PC-9 (cell line): Measurements from ENCODE around the gene SCGB3A2. TPM values are rescaled to one million over a fixed set of nuclear protein-coding genes. Genes with fewer than 3 reads are reported as not detected.

Experiments
- BruUV-seq: library from RNA; stranded (reverse); fragments of 400-500 nt; replicated peaks from 2 replicates; lab custom pipeline; 2021; lab: Mats Ljungman, UMichigan
- CTCF ChIA-PET: fragments of 300-600 bp; sonication (Branson Sonifier 250); formaldehyde crosslinking; loops from one replicate; lab custom pipeline; 2022; ENCODE audit warnings: antibody characterized with exemption; lab: Charles Lee
- POLR2A ChIA-PET: fragments of 300-600 bp; sonication (Branson Sonifier 250); formaldehyde crosslinking; loops from one replicate; lab custom pipeline; 2022; ENCODE audit warnings: antibody characterized with exemption; ENCODE audit not compliant: unreplicated experiment; lab: Charles Lee
- DNase-seq, 2 experiments: peaks; one replicate each; pipeline versions ENCODE4 v3.0.0 to v3.0.0-alpha.2; 2015 to 2022; ENCODE audit warnings: mixed read lengths in 1 of 2
- H2AFZ ChIP-seq: fragments of 200-600 bp; sonication (generic); 2 replicates; pipeline ENCODE4 v1.8.1; 2017; ENCODE audit warnings: antibody characterized with exemption
- H3F3A ChIP-seq: fragments of 200-600 bp; sonication (generic); 2 replicates; pipeline ENCODE4 v1.8.1; 2017; ENCODE audit warnings: antibody characterized with exemption, mild to moderate bottlenecking, low read depth; ENCODE audit not compliant: insufficient read depth
- H3K27ac ChIP-seq: fragments of 200-600 bp; sonication (generic); 2 replicates; pipeline ENCODE4 v1.6.1; 2016; ENCODE audit warnings: mixed run types
- H3K27me3 ChIP-seq: fragments of 200-600 bp; sonication (generic); 2 replicates; pipeline ENCODE4 v1.6.1; 2016; ENCODE audit warnings: low read depth, mixed run types; ENCODE audit not compliant: insufficient read depth
- H3K36me3 ChIP-seq: fragments of 200-600 bp; sonication (generic); 2 replicates; pipeline ENCODE4 v1.6.1; 2016; ENCODE audit warnings: low read depth, mixed run types
- H3K4me1 ChIP-seq: fragments of 200-600 bp; sonication (generic); replicated peaks from 2 replicates; pipeline ENCODE4 v1.6.1; 2016; ENCODE audit warnings: mixed run types; ENCODE audit not compliant: insufficient read depth
- H3K4me2 ChIP-seq: fragments of 200-600 bp; sonication (generic); 2 replicates; pipeline ENCODE4 v1.6.1; 2017; ENCODE audit warnings: mixed run types
- H3K4me3 ChIP-seq: fragments of 200-600 bp; sonication (generic); 2 replicates; pipeline ENCODE4 v1.6.1; 2016; ENCODE audit warnings: mixed run types
- H3K79me2 ChIP-seq: fragments of 200-600 bp; sonication (generic); 2 replicates; pipeline ENCODE4 v1.6.1; 2017; ENCODE audit warnings: low read depth, mixed run types
- H3K9me2 ChIP-seq: fragments of 200-600 bp; sonication (generic); 2 replicates; pipeline ENCODE4 v1.8.1; 2017; ENCODE audit warnings: mild to moderate bottlenecking; ENCODE audit not compliant: insufficient read depth
- H3K9me3 ChIP-seq: fragments of 200-600 bp; sonication (generic); 2 replicates; pipeline ENCODE4 v1.8.1; 2016; ENCODE audit warnings: low read depth; ENCODE audit not compliant: insufficient read depth
- H4K20me1 ChIP-seq: fragments of 200-600 bp; sonication (generic); 2 replicates; pipeline ENCODE4 v1.8.1; 2017; ENCODE audit not compliant: insufficient read depth
- CTCF ChIP-seq: fragments of 200-600 bp; sonication (generic); conservative IDR thresholded peaks from 2 replicates; pipeline ENCODE4 v1.6.1; 2017; ENCODE audit warnings: mixed run types, antibody characterized with exemption, mild to moderate bottlenecking, moderate library complexity
- EZH2 ChIP-seq: fragments of 200-600 bp; sonication (generic); IDR thresholded peaks from 2 replicates; pipeline ENCODE4 v1.8.0; 2017; ENCODE audit warnings: antibody characterized with exemption, low read depth
- intact Hi-C: fragments of 100-400 bp; cut with micrococcal nuclease; formaldehyde crosslinking; loops from one replicate; pipeline ENCODE4 v1.10.0; 2022; ENCODE audit not compliant: unreplicated experiment
- total RNA-seq: library from RNA; stranded (reverse); gene quantifications from 2 replicates; pipeline ENCODE4 v1.2.3, GENCODE V29; 2021

SCGB3A2 gene
- total RNA-seq, 1 experiment from 2014 or later: not detected

GRCh38 chr5:147918899-147919298 lies 40.4 kb downstream of the SCGB3A2 start:
- POLR2A ChIA-PET: no interaction called here
- DNase-seq: no peak
- no peaks in the 10 kb centered on the region for H3K27me3 ChIP-seq
- H3K4me1 ChIP-seq: peaks cover 16% of the 10 kb centered on the region
- H3F3A ChIP-seq: no peaks in the 10 kb centered on the region
- TF ChIP-seq EZH2 (no peak), CTCF (no peak)
- no peaks in the 10 kb centered on the region for H3K9me3 ChIP-seq
- no peak overlapping the region for H3K4me3 ChIP-seq
- CTCF ChIA-PET: no interaction called here
- BruUV-seq: no TSS peak
- H3K36me3 ChIP-seq: no peaks in the 10 kb centered on the region
- H3K79me2 ChIP-seq: no peaks in the 10 kb centered on the region
- no peaks in the 10 kb centered on the region for H4K20me1 ChIP-seq
- no peak overlapping the region for H3K4me2 ChIP-seq
- no peak overlapping the region for H3K27ac ChIP-seq
- H3K9me2 ChIP-seq: no peaks in the 10 kb centered on the region
- intact Hi-C loops: no loop called here
- H2AFZ ChIP-seq: no peak overlapping the region

- no peaks in the 10 kb centered on the region for H4K20me1 ChIP-seq
- no peaks in the 10 kb centered on the region for H3K9me2 ChIP-seq
- DNase-seq: no peak
- no peak overlapping the region for H3K4me2 ChIP-seq
- no peaks in the 10 kb centered on the region for H3K79me2 ChIP-seq
- no peak overlapping the region for H2AFZ ChIP-seq
- no peak overlapping the region for H3K27ac ChIP-seq
- CTCF ChIA-PET: no interaction called here
- H3K27me3 ChIP-seq: no peaks in the 10 kb centered on the region
- no peaks in the 10 kb centered on the region for H3K36me3 ChIP-seq
- BruUV-seq: no TSS peak
- H3K4me3 ChIP-seq: no peak overlapping the region
- intact Hi-C loops: no loop called here
- H3F3A ChIP-seq: no peaks in the 10 kb centered on the region
- TF ChIP-seq CTCF: no peak
- no peaks in the 10 kb centered on the region for H3K9me3 ChIP-seq
- POLR2A ChIA-PET: no interaction called here
- peaks cover 13% of the 10 kb centered on the region for H3K4me1 ChIP-seq
Observed at GRCh38 chr5:147920420-147921030, 42.0 kb downstream of the SCGB3A2 start.

- no TSS peak for BruUV-seq
- intact Hi-C loops: no loop called here
- CTCF ChIA-PET: no interaction called here
- Histone ChIP-seq H3K27ac (no peak overlapping the region), H3K27me3 (no peaks in the 10 kb centered on the region), H3K79me2 (no peaks in the 10 kb centered on the region), H4K20me1 (no peaks in the 10 kb centered on the region), H3K9me3 (no peaks in the 10 kb centered on the region), H3K4me3 (no peak overlapping the region), H3F3A (no peaks in the 10 kb centered on the region), H3K4me1 (peaks cover 13% of the 10 kb centered on the region), H2AFZ (no peak overlapping the region), H3K9me2 (no peaks in the 10 kb centered on the region), H3K4me2 (no peak overlapping the region), H3K36me3 (no peaks in the 10 kb centered on the region)
- POLR2A ChIA-PET: no interaction called here
- no peak for TF ChIP-seq CTCF
- no peak for TF ChIP-seq EZH2
- DNase-seq: no peak
Observed at GRCh38 chr5:147921136-147921535, 42.6 kb downstream of the SCGB3A2 start.
